Progenitor cell of endocrine pancreas (in vitro differentiated cells): ENCODE measurements around the gene OR1S1. TPM values are rescaled to one million over a fixed set of nuclear protein-coding genes. Genes with fewer than 3 reads are reported as not detected.

Source experiments
- DNase-seq: peaks from one replicate; pipeline ENCODE4 v3.0.0; 2021; ENCODE audit warnings: low spot score; ENCODE audit not compliant: unreplicated experiment
- H3K27ac Mint-ChIP-seq: 2 replicates; pipeline ENCODE4 v1.8.0; 2021; ENCODE audit warnings: mild to moderate bottlenecking, moderate library complexity, mixed read lengths
- H3K27me3 Mint-ChIP-seq: 2 replicates; pipeline ENCODE4 v1.8.0; 2021; ENCODE audit warnings: mixed read lengths
- H3K36me3 Mint-ChIP-seq: 2 replicates; pipeline ENCODE4 v1.8.0; 2022; ENCODE audit warnings: mixed read lengths; ENCODE audit not compliant: insufficient read depth
- H3K4me1 Mint-ChIP-seq: 2 replicates; pipeline ENCODE4 v1.8.0; 2021; ENCODE audit warnings: low read depth, mixed read lengths
- H3K4me3 Mint-ChIP-seq: 2 replicates; pipeline ENCODE4 v1.8.0; 2021; ENCODE audit warnings: low read depth, mild to moderate bottlenecking, moderate library complexity, mixed read lengths
- H3K9me3 Mint-ChIP-seq: 2 replicates; pipeline ENCODE4 v1.8.0; 2021; ENCODE audit warnings: low read depth, mixed read lengths
- CTCF ChIP-seq: fragments of 200-600 bp; sonication (generic); IDR thresholded peaks from one replicate; pipeline ENCODE4 v1.5.0; 2021; ENCODE audit warnings: antibody characterized with exemption, mild to moderate bottlenecking; ENCODE audit not compliant: unreplicated experiment
- total RNA-seq: library from RNA; stranded (reverse); gene quantifications from 2 replicates; pipeline ENCODE4 v1.2.1, GENCODE V29; 2021

The OR1S1 gene
- total RNA-seq, 1 donor from 2014 or later = not detected

- DNase-seq = no peak
- peaks cover 3% of the 10 kb centered on the region for H3K27me3 Mint-ChIP-seq
- no peak overlapping the region for H3K27ac Mint-ChIP-seq
- no peak overlapping the region for H3K4me3 Mint-ChIP-seq
- no peaks in the 10 kb centered on the region for H3K4me1 Mint-ChIP-seq
- no peaks in the 10 kb centered on the region for H3K36me3 Mint-ChIP-seq
- no peak for TF ChIP-seq CTCF
- no peaks in the 10 kb centered on the region for H3K9me3 Mint-ChIP-seq
Measured at GRCh38 chr11:58179648-58180047, 32.9 kb upstream of the OR1S1 start.

GRCh38 chr11:58186938-58187337, 25.6 kb upstream of the OR1S1 start:
- no peak for DNase-seq
- Mint-ChIP-seq H3K36me3 (no peaks in the 10 kb centered on the region), H3K4me1 (peaks cover 1% of the 10 kb centered on the region), H3K27me3 (no peaks in the 10 kb centered on the region), H3K27ac (no peak overlapping the region), H3K4me3 (no peak overlapping the region), H3K9me3 (no peaks in the 10 kb centered on the region)
- no peak for TF ChIP-seq CTCF

GRCh38 chr11:58188770-58189169, 23.8 kb upstream of the OR1S1 start, which contains the start of gene OR9Q2:
Gene OR9Q2 (plus strand): TSS chr11:58189070. CDS start chr11:58190491, 1,421 bp downstream.
- no peaks in the 10 kb centered on the region for H3K9me3 Mint-ChIP-seq
- TF ChIP-seq CTCF = no peak
- no peaks in the 10 kb centered on the region for H3K27me3 Mint-ChIP-seq
- no peak for DNase-seq
- H3K4me3 Mint-ChIP-seq = no peak within 1 kb of the TSS
- H3K36me3 Mint-ChIP-seq = no peaks in the 10 kb centered on the region
- H3K4me1 Mint-ChIP-seq = peaks cover 6% of the 10 kb centered on the region
- no peak within 1 kb of the TSS for H3K27ac Mint-ChIP-seq

GRCh38 chr11:58192229-58192628, 20.3 kb upstream of the OR1S1 start:
- Mint-ChIP-seq H3K27me3 (no peaks in the 10 kb centered on the region), H3K27ac (no peak overlapping the region), H3K9me3 (peaks cover 10% of the 10 kb centered on the region), H3K36me3 (peaks cover 1% of the 10 kb centered on the region), H3K4me3 (no peak overlapping the region), H3K4me1 (peaks cover 6% of the 10 kb centered on the region)
- no peak for TF ChIP-seq CTCF
- DNase-seq = no peak

GRCh38 chr11:58193391-58193790, 19.1 kb upstream of the OR1S1 start:
- H3K36me3 Mint-ChIP-seq = peaks cover 1% of the 10 kb centered on the region
- H3K9me3 Mint-ChIP-seq = peaks cover 21% of the 10 kb centered on the region
- no peak for TF ChIP-seq CTCF
- no peak overlapping the region for H3K4me3 Mint-ChIP-seq
- H3K27me3 Mint-ChIP-seq = no peaks in the 10 kb centered on the region
- H3K27ac Mint-ChIP-seq = no peak overlapping the region
- peaks cover 6% of the 10 kb centered on the region for H3K4me1 Mint-ChIP-seq
- DNase-seq = no peak
